ENCODE data around the gene TTC23.

Gene TTC23, protein sequence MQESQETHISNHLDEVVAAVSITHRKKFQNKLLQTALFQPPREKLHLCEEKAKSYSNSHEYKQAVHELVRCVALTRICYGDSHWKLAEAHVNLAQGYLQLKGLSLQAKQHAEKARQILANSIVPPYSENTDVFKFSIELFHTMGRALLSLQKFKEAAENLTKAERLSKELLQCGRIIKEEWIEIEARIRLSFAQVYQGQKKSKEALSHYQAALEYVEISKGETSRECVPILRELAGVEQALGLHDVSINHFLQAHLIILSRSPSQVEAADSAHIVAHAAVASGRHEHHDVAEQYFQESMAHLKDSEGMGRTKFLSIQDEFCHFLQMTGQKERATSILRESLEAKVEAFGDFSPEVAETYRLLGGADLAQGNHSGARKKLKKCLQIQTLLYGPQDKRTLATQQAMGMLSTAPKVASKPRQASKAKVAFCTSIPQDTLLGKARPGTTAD

GRCh38 chr15:99249270-99249841 lies at the start of gene TTC23:
Gene TTC23, minus strand, starts transcription at chr15:99249581. Its CDS starts 20,869 bp downstream, at chr15:99228712.
- peak; percentile 89 for DNase-seq (ENCODE audit: low spot score)

- no peak for DNase-seq (ENCODE audit: low spot score)
Measured at GRCh38 chr15:99296386-99296785, 47.0 kb upstream of the TTC23 start.

DNA sequence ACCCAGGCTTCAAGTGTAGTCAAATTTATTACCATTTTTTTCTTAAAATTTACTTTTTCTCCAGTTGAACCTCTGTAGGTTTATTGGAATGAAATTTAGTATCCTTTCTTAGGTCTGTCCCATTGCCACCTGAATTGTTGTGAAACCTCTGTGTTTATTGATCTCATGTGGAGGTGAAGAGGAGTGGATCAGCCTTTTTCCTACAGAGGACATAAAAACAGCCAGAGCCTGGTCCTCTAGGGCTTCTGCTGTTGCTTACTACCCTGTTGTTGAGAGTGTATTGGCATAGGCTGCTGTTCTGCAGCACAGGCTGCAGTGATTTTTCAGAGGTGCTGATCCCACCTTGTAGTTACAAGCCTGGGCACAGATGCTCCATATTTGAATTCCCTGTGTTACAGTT lies 46.5 kb upstream of the TTC23 start:
- DNase-seq (ENCODE audit: low spot score): no peak

DNA sequence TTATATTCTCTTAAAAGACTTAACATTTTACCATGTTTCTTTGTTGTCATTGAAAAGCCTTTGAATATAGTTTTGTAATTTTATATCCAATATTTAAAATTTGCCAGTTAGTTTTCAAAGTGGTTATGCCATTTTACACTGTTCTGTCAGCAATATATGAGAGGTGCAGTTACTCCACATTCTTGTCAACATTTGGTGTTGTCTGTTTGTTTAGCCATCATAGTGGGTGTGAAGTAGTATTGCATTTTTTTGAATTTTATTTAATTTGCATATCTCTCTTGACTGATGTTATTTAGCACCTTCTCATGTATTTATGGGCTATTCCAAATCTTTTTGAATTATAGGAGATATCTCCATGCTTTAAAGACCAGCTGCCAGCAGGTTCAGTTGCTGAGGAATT lies 42.3 kb upstream of the TTC23 start:
- DNase-seq (ENCODE audit: low spot score): no peak

DNA sequence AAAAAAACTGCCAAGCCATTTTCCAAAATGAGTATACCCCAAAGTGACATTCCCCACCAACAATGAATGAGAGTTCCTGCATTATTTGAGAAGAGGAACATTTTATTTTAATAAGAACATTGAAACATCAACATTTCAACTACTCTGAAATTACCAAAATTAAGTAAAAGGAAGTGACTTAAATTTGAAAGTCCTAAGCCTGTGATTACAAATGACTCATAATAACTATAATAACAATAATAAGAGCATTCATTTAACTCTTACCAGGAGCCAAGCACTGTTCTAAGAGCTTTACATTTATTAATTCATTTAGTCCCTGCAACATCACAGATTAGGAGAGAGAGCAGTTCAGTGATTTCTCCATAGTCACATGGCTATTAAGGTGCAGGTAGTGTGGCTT lies 34.3 kb upstream of the TTC23 start:
- no peak for DNase-seq (ENCODE audit: low spot score)

- DNase-seq (ENCODE audit: low spot score): no peak
Measured at GRCh38 chr15:99282586-99282985, 33.2 kb upstream of the TTC23 start.

GRCh38 chr15:99282121-99282520 lies 32.7 kb upstream of the TTC23 start:
- DNase-seq (ENCODE audit: low spot score): no peak

DNA sequence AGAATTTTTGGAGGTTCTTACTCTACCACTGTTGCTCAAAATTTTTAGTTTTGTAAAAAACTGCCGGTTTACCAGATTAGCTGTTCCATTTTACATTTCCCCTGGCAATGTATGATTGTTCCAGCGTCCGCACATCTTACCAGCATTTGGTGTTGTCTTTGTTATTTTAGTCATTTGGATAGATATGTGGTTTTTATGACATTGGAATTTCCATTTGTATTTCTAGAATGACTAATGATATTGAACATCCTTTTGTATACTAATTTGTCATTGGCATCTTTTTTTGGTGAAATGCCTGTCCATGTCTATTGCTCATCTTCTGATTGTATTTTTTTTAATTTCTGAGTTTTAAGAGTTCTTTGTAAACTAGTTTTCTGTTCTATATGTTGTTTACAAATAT lies 30.4 kb upstream of the TTC23 start:
- DNase-seq (ENCODE audit: low spot score): no peak

DNA sequence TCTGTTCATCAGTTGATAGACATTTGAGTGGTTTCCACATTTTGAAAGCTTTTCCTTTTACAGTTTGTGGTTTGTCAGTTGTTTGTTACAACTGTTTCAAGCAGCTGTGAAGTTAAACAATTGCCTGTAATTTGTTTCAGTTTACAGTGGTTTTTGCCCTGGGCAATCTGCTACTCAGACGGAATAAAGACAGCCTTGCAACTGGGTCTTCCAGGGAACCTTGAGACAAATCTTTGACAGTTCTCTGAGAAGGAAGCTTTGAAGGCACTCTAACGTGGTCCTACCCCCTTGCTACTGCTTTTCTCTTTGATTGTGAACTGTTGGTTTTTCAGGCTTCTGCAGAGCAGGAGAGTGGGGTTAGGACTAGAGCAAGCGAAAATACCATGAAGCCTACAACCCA lies 29.9 kb upstream of the TTC23 start:
- DNase-seq (ENCODE audit: low spot score): no peak

DNA sequence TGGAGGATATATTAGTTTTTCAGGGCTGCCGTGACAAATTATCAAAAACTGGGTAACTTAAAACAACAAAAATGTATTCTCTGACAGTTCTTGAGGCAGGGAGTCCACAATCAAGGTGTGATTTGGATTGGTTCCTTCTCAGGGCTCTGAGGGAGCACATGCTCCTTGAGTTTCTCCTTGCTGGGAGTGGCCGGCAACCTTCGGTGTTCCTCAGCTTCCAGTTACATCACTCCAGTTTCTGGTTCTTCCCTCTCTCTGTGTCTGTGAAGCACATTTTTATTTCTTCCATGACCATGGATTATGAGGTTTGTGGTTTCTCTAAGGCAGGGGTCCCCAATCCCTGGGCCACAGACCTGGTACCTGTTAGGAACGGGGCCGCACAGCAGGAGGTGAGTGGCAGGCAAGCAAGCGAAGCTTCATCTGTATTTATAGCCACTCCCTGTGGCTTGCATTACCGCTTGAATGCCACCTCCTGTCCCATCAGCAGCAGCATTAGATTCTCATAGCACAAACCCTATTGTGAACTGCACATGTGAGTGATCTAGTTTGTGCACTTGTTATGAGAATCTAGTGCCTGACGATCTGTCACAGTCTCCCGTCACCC lies 26.2 kb upstream of the TTC23 start:
- DNase-seq (ENCODE audit: low spot score): no peak

DNA sequence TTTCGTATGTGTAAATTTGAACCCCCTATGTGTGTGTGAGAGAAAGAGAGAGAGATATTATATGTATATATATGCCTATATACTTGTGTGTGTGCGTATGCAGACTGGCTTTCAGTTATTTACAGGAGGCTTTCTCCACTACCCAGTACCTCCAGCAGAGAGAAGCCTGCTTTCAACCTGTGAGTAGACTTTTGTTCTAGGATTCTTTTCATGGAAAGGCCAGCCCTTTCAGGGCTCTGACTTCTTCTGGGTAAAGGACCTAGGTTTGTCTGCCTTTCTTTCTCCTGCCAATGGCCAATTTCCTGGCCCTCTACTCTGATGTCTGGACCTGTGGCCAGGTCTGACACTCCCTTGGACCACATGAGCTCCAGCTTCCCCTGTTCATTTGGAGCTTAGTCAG lies 25.7 kb upstream of the TTC23 start:
- no peak for DNase-seq (ENCODE audit: low spot score)

GRCh38 chr15:99273801-99274200 lies 24.4 kb upstream of the TTC23 start:
- DNase-seq (ENCODE audit: low spot score): no peak

DNA sequence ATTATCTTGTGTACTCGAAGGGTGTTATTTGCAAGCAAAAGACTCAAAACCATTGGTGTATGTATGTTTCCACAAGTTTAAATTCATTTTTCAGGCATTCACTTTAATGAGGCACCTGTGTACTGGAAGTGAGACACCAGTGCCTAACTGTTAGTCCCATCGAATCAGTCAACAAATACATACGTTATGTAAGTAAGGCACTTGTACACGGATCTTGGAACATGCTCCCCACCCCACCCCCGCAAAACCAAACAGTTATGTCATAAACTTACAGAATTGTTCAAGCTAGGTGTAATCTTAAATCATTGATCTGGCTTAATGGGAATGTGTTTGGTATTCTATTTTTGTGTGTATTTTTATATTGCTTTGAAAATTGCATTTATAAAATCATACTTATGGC lies 19.1 kb upstream of the TTC23 start:
- no peak for DNase-seq (ENCODE audit: low spot score)

DNA sequence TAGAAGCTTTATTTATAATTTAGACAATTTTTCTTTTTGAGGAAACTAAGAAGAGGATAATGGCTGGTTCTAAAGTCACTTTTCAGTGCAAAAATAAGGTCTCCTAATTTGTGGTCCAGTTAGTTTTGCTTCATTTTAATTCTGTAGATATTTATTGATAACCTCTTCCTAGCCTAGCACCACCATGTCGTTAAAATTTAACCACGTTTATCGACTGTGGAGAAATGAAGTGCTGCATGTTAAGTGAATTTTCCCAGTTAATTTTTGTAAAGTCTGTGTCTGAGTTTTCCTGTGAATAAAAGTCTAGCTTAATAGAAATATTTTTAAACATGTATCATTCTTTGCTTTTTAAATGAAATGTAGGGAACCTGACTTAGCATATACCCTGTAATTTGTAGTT lies 18.6 kb upstream of the TTC23 start:
- no peak for DNase-seq (ENCODE audit: low spot score)

- DNase-seq (ENCODE audit: low spot score): no peak
Measured at GRCh38 chr15:99265541-99266070, 16.2 kb upstream of the TTC23 start.

DNA sequence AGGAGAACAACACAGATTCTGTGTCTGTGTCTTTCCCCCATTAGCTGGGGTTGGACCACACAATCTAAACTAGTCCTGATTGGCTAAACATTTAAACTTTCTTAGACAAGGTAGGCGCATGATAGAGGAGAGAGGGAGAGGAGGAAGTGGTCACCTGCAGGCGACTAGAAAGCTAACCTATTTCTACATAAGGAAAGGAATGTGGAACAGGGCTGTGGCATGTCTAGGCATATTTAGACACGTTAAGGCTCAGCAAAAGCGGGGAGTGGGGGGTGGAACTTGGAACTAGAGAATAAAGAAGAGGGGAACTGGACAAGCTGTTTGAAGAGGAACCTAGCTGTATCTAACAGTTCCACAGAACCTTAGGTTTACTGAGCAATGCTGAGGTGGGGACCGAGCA lies 14.7 kb upstream of the TTC23 start:
- DNase-seq (ENCODE audit: low spot score): peak; percentile 49

GRCh38 chr15:99257107-99257750 lies 7.8 kb upstream of the TTC23 start:
- no peak for DNase-seq (ENCODE audit: low spot score)

DNA sequence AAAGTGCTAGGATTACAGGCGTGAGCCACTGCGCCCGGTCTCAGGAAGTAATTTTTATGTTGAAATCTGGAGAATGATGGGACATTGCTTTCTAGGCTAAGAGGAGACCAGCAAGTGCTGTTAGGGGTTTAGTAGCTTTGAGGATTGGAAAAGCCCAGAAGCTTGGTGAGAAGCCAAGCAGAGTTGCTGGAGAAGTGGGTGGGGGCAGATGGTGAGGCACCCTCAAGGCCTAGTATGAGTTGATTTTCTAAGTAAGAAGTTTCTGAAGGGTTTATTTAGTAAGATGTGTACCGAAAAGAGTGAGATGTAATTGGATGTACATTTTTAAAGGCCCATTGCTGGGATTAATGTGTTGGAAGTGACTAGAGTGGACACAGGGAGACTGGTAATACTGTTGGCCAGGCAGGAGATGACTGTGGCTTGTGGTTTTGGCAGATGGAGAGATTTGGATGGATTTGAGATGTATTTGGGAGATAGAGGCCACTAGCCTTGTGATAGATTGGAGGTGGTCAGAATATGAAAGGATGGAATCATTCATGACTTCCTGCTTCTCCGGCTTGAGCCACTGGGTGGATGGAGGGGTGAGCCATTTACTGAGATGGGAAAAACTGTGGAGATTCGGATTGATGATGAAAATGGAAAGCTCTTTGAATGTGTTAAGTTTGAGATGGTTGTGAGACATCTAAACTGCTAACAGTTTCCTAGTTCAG lies 4.2 kb upstream of the TTC23 start:
- peak; percentile 48 for DNase-seq (ENCODE audit: low spot score)

GRCh38 chr15:99252326-99252725 lies 2.9 kb upstream of the TTC23 start:
- no peak for DNase-seq (ENCODE audit: low spot score)

DNA sequence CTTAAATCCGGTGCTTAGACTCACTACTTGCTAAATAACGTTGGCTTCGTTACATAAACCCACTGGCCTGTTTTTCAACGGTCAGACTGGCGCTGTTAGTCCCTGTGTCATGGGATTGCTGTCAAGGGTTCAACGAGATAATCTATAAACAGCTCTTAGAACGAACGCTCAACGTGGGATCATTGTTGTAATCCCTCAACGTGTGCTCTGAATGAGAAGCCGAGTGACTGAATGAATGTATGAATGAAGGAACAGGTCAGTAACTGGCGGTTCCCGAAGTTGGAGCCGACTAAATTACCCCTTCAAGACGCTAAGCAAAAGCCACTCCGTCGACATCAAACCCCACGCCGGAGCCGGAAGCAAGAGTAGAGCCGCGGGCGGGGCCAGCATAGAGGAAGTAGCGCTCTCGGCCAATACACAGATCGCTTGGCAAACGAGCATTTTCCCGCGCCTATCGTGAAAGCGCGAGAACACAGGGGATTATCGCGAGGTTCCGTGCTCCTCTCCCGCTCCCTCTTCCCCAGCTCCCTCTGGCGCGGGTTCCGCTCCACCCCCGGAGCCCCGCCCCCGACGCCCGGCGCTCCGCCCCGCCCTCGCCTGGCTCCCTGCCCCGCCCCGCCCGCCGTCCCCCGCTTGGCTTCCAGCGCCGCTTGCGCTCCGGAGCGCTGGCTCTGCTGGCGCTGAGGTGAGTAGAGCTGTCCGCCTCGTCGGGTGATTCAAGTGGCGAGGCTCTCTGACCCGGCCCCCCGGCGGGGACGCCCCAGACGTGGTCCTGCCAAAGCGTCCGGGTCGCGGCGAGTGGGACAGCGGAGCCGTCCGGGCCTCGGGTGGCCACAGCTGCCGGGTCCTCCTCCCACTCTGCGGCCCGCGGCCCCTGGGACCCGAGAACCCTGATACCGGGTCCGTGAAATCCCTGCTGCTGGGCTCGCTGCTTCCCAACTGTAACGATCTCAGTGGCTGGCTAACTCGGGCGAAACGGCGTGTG lies 1.8 kb upstream of the TTC23 start, which contains the start of gene LRRC28:
LRRC28 (plus strand) TSS at position 625 of the 985 bp plus-strand sequence. CDS start 4,477 bp downstream, outside the sequence.
- peak; percentile 99 for DNase-seq (ENCODE audit: low spot score)

GRCh38 chr15:99250494-99250856 lies 1.1 kb upstream of the TTC23 start:
- DNase-seq (ENCODE audit: low spot score): no peak

Data from kidney tubule cell (primary cell).